ENCODE data around the gene LAMP2.
"Not testable (repeated sequence)": the region's sequence is repeated elsewhere in the genome, so short reads cannot be mapped to it uniquely, and the experiment has no call there.

- TF ChIP-seq POLR2A (IDR thresholded peaks at IDR 0.05; ENCODE audit: low read depth, low read length); POLR2AphosphoS5 (IDR thresholded peaks at IDR 0.05; ENCODE audit: low read depth, low read length); TAF1 (IDR thresholded peaks at IDR 0.05; ENCODE audit: borderline replicate concordance, low read depth, low read length): not testable (repeated sequence)
These were observed 21.0 kb upstream of the LAMP2 start for GRCh38 chrX:120490119-120490518.

All from GM12892 (cell line).